Liver (tissue), 3 donors: Measurements from ENCODE around the gene SDF2L1.

Experiments used
- EGR1 ChIP-seq, 2 donors: IDR thresholded peaks; 2 replicates each; pipeline ENCODE4 v1.6.1; 2016 to 2018; ENCODE audit warnings: antibody characterized with exemption in 2 of 2, low read depth in 2 of 2
- HNF4G ChIP-seq: IDR thresholded peaks from 2 replicates; pipeline ENCODE4 v1.6.1; 2016; ENCODE audit warnings: antibody characterized with exemption
- TF ChIP-seq, protein P1 (sequence below): fragments of 150-350 bp; IDR thresholded peaks from 2 replicates; pipeline ENCODE4 v1.5.1; 2017; ENCODE audit warnings: improper control_type of control experiment, low read depth, low read length; ENCODE audit not compliant: missing input control
- donor health status: healthy.
- donor health status: healthy.

- TF ChIP-seq HNF4G, result no peak
- TF ChIP-seq, protein P1, sequence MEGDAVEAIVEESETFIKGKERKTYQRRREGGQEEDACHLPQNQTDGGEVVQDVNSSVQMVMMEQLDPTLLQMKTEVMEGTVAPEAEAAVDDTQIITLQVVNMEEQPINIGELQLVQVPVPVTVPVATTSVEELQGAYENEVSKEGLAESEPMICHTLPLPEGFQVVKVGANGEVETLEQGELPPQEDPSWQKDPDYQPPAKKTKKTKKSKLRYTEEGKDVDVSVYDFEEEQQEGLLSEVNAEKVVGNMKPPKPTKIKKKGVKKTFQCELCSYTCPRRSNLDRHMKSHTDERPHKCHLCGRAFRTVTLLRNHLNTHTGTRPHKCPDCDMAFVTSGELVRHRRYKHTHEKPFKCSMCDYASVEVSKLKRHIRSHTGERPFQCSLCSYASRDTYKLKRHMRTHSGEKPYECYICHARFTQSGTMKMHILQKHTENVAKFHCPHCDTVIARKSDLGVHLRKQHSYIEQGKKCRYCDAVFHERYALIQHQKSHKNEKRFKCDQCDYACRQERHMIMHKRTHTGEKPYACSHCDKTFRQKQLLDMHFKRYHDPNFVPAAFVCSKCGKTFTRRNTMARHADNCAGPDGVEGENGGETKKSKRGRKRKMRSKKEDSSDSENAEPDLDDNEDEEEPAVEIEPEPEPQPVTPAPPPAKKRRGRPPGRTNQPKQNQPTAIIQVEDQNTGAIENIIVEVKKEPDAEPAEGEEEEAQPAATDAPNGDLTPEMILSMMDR, result peak; percentile 76
- no peak for TF ChIP-seq EGR1 (IDR thresholded peaks at IDR 0.05; ENCODE audit: low read depth in 2 of 2)
Measured at GRCh38 chr22:21646608-21647590, 4.8 kb downstream of the SDF2L1 start.
